ENCODE data around the gene SPI1.

DNA sequence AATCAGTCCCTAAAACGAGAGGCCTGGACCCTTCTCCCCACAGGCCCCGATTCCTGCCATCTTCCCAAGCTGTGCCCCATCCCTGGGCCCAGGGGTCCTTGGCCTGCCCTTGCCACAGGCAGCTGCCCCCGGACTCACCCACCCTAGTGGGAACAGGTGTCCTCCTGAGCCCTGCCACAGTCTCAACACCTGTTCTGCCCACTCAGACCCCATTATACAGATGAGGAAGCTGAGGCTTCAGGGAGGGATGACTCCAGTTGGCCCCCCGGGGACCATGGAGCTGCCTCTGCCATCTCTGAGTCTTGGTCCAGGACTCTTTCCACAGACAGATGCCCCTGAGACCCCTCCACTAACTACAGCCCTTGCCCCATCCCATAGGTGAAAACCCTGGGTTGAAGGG is 41.8 kb downstream of the SPI1 start:
- TF ChIP-seq, protein P1, sequence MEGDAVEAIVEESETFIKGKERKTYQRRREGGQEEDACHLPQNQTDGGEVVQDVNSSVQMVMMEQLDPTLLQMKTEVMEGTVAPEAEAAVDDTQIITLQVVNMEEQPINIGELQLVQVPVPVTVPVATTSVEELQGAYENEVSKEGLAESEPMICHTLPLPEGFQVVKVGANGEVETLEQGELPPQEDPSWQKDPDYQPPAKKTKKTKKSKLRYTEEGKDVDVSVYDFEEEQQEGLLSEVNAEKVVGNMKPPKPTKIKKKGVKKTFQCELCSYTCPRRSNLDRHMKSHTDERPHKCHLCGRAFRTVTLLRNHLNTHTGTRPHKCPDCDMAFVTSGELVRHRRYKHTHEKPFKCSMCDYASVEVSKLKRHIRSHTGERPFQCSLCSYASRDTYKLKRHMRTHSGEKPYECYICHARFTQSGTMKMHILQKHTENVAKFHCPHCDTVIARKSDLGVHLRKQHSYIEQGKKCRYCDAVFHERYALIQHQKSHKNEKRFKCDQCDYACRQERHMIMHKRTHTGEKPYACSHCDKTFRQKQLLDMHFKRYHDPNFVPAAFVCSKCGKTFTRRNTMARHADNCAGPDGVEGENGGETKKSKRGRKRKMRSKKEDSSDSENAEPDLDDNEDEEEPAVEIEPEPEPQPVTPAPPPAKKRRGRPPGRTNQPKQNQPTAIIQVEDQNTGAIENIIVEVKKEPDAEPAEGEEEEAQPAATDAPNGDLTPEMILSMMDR (IDR thresholded peaks at IDR 0.05) = no peak
- no peak for TF ChIP-seq EZH2phosphoT487 (IDR thresholded peaks at IDR 0.05)

Measured in neural progenitor cell (in vitro differentiated cells).